Testis (tissue), 2 donors: ENCODE results near the gene CFAP57.

Experiments used
- CTCF ChIP-seq, 3 experiments: fragments of 450-650 bp in 2 of 3; fragments of 200-600 bp in 1 of 3; sonication (generic) in 1 of 3; IDR thresholded peaks; one replicate each; pipeline ENCODE4 v1.5.1; 2016 to 2019; ENCODE audit warnings: antibody characterized with exemption in 3 of 3, mild to moderate bottlenecking in 2 of 3, moderate library complexity in 1 of 3
- POLR2A ChIP-seq: fragments of 450-650 bp; IDR thresholded peaks from one replicate; pipeline ENCODE4 v1.6.1; 2017; ENCODE audit warnings: antibody characterized with exemption, mild to moderate bottlenecking, moderate library complexity

GRCh38 chr1:43292216-43292615 lies 120.1 kb downstream of the CFAP57 start:
- TF ChIP-seq POLR2A: no peak
- no peak for TF ChIP-seq CTCF (IDR thresholded peaks at IDR 0.05)
